GM10248 (cell line): Measurements from ENCODE around the gene GPC6.
A peak's percentile ranks its signal among the peaks of the same experiment; 100 is the strongest.

ENCODE experiments used
- CTCF ChIA-PET: fragments of 300-600 bp; sonication (Branson Sonifier 250); formaldehyde crosslinking; extraction: SDS; loops from one replicate; lab custom pipeline; 2021; ENCODE audit warnings: antibody characterized with exemption; lab: Yijun Ruan, JAX
- POLR2A ChIA-PET: fragments of 350-650 bp; sonication (Branson Sonifier 250); formaldehyde crosslinking; extraction: SDS; loops from one replicate; lab custom pipeline; 2020; ENCODE audit warnings: antibody characterized with exemption; lab: Yijun Ruan, JAX
- DNase-seq: peaks from one replicate; pipeline ENCODE4 v3.0.0; 2012; ENCODE audit errors: extremely low spot score
- CTCF ChIP-seq: IDR thresholded peaks from 2 replicates; pipeline ENCODE4 v1.5.1; 2012; ENCODE audit warnings: mild to moderate bottlenecking, low read depth; ENCODE audit errors: extremely low read depth, missing control alignments, control extremely low read depth

Gene GPC6

GRCh38 chr13:94324767-94325540 lies 1098.3 kb downstream of the GPC6 start:
- TF ChIP-seq CTCF, result no peak
- ChIA-PET POLR2A (no interaction called here), CTCF (no interaction called here)

DNA sequence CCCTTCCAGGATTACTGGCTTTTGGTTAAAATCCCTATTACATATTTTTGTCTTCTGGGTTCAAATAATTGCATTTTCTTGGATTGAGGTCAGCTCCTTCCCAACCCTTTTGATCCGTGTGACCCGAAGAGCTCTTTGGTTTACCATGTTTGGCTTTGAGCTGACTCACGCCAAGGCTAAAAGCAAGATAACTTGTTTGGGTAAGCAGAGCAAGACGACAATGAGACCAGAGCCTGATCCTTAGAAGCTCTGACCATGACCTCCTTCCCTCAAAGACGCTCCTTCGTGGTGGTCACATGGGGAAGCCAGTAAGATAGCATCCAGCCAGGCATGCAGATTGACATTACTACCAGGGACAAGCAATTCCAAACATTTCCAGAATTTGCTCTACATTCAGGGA lies 1099.0 kb downstream of the GPC6 start:
- no peak for TF ChIP-seq CTCF
- ChIA-PET CTCF (no interaction called here), POLR2A (no interaction called here)
- no peak for DNase-seq

More at GRCh38 chr13:94324767-94325540, 1098.3 kb downstream of the GPC6 start:
- no peak for DNase-seq

DNA sequence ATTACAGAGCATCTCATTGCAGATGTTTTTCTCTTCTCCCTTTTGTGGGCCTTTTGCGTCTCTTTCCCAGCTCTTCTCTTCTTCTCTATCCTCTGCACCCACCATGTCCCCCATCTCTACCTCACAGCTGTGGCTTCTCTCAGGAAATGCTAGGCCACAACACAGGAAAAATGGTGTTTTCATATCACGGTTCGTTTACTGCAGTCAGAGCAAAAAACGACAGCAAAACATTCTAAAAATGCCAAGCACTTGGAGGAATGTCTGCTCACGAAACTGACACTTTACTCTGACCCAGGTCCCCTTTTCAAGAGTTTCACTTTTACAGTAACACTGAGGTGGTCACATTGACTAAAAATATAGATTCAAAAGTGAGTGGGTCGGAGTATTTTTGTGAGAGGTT lies 1100.7 kb downstream of the GPC6 start:
- ChIA-PET POLR2A (no interaction called here), CTCF (interaction anchor here (1.1 kb wide), 1 partner anchor 291 kb away, joined by 3 read pairs; no protein-coding TSS in a partner anchor)
- no peak for TF ChIP-seq CTCF
- DNase-seq, result peak; percentile 40

- CTCF ChIA-PET, result no interaction called here
- no peak for TF ChIP-seq CTCF
- POLR2A ChIA-PET, result no interaction called here
- DNase-seq, result no peak
Observed at GRCh38 chr13:94328381-94329041, 1101.9 kb downstream of the GPC6 start.

DNA sequence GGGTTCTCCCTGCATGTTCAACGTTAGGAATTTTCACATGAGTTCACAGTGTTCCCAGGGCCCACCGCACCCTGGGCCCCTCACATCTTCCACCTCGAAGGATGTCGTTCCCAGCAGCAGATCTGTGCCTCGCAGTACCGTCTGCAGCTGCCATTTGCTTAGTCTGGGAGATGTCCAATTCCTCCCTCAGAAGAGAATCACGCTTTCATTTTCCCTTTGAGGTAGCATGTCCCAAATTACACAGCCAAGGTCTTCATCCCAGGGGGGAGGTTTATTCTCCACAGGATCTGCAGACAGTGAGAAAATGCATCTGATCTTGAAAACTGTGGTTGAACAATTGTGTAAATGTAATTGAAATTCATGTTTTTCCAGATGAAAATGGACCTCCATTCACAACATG lies 1102.7 kb downstream of the GPC6 start:
- POLR2A ChIA-PET, result no interaction called here
- no peak for TF ChIP-seq CTCF
- CTCF ChIA-PET, result no interaction called here
- DNase-seq, result no peak

GRCh38 chr13:94329754-94330551 lies 1103.3 kb downstream of the GPC6 start:
- ChIA-PET POLR2A (no interaction called here), CTCF (interaction anchor here (0.9 to 1.4 kb wide), 2 partner anchors 10 to 15 kb away, joined by 3 read pairs; no protein-coding TSS in a partner anchor)
- no peak for TF ChIP-seq CTCF
- DNase-seq, result no peak
